MM.1S (cell line): Measurements from ENCODE around the gene ZNF638.

Experiments
- DNase-seq: peaks from one replicate; pipeline ENCODE4 v3.0.0-alpha.2; 2015
- H2AFZ ChIP-seq: fragments of 300-600 bp; sonication (generic); 2 replicates; pipeline ENCODE4 v1.6.0; 2016; ENCODE audit warnings: antibody characterized with exemption, low read length
- H3F3A ChIP-seq: fragments of 300-600 bp; sonication (generic); 2 replicates; pipeline ENCODE4 v1.6.1; 2016; ENCODE audit warnings: mild to moderate bottlenecking, antibody characterized with exemption, low read length, moderate library complexity, mixed read lengths; ENCODE audit not compliant: insufficient read depth
- H3K27ac ChIP-seq: fragments of 300-600 bp; sonication (generic); 2 replicates; pipeline ENCODE4 v1.5.1; 2016; ENCODE audit warnings: mild to moderate bottlenecking, low read length
- H3K27me3 ChIP-seq: fragments of 300-600 bp; sonication (generic); replicated peaks from 2 replicates; pipeline ENCODE4 v1.6.0; 2016; ENCODE audit warnings: low read length; ENCODE audit not compliant: insufficient read depth
- H3K36me3 ChIP-seq: fragments of 300-600 bp; sonication (generic); replicated peaks from 2 replicates; pipeline ENCODE4 v1.6.1; 2016; ENCODE audit warnings: mild to moderate bottlenecking, low read length, mixed read lengths; ENCODE audit not compliant: insufficient read depth
- H3K4me1 ChIP-seq: fragments of 300-600 bp; sonication (generic); 2 replicates; pipeline ENCODE4 v1.6.1; 2016; ENCODE audit warnings: low read length, mixed read lengths
- H3K4me2 ChIP-seq: fragments of 300-600 bp; sonication (generic); 2 replicates; pipeline ENCODE4 v1.6.0; 2016; ENCODE audit warnings: low read depth, low read length
- H3K4me3 ChIP-seq: fragments of 300-600 bp; sonication (generic); 2 replicates; pipeline ENCODE4 v1.5.1; 2016; ENCODE audit warnings: low read length, mixed read lengths
- H3K79me2 ChIP-seq: fragments of 300-600 bp; sonication (generic); 2 replicates; pipeline ENCODE4 v1.6.1; 2016; ENCODE audit warnings: mixed run types, low read length, mixed read lengths
- H3K9ac ChIP-seq: fragments of 300-600 bp; sonication (generic); 2 replicates; pipeline ENCODE4 v1.6.1; 2016; ENCODE audit warnings: low read length, mixed read lengths
- H3K9me2 ChIP-seq: fragments of 300-600 bp; sonication (generic); replicated peaks from 2 replicates; pipeline ENCODE4 v1.6.1; 2016; ENCODE audit warnings: mild to moderate bottlenecking, low read length, mixed read lengths; ENCODE audit not compliant: insufficient read depth
- H3K9me3 ChIP-seq: fragments of 300-600 bp; sonication (generic); replicated peaks from 2 replicates; pipeline ENCODE4 v1.6.1; 2016; ENCODE audit warnings: mild to moderate bottlenecking, low read length, mixed read lengths; ENCODE audit not compliant: insufficient read depth
- H4K20me1 ChIP-seq: fragments of 300-600 bp; sonication (generic); 2 replicates; pipeline ENCODE4 v1.6.1; 2016; ENCODE audit warnings: mild to moderate bottlenecking, low read length, moderate library complexity, mixed read lengths; ENCODE audit not compliant: insufficient read depth
- EZH2 ChIP-seq: fragments of 300-600 bp; sonication (generic); optimal IDR thresholded peaks from 2 replicates; pipeline ENCODE3; 2017; ENCODE audit warnings: low read depth, mild to moderate bottlenecking, antibody characterized with exemption, low read length, mixed read lengths
- EZH2phosphoT487 ChIP-seq: fragments of 300-600 bp; sonication (generic); IDR thresholded peaks from 2 replicates; pipeline ENCODE4 v1.6.1; 2018; ENCODE audit warnings: antibody characterized with exemption, low read length
- TF ChIP-seq, protein P1 (sequence below): fragments of 300-600 bp; sonication (generic); IDR thresholded peaks from 2 replicates; pipeline ENCODE4 v1.5.1; 2016; ENCODE audit warnings: antibody characterized with exemption, low read length, mixed read lengths

The ZNF638 gene

DNA sequence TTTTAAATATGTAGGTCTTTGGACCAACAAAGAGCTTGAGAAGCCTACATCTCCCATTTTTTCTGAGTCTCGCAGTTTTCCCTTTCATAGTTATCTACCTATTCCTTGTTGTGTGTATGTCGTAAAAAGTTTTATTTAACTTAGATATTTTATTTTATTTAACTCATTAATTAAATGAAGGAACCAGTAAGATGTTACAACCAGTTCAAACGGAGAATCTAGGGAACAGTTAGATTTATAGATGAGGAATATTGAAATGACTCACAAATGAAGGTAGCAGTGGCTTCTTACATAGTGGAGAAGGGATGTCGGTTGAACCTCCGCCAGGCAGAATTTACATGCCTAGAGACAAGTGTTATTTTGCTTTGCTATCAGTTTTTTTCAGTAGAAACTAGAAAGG is 48.5 kb upstream of the ZNF638 start:
- Histone ChIP-seq H3K36me3 (no peaks in the 10 kb centered on the region), H4K20me1 (no peaks in the 10 kb centered on the region), H3K4me3 (no peak overlapping the region), H2AFZ (no peak overlapping the region), H3K4me2 (no peak overlapping the region), H3K9ac (no peak overlapping the region), H3K27me3 (no peaks in the 10 kb centered on the region), H3F3A (no peaks in the 10 kb centered on the region), H3K9me3 (no peaks in the 10 kb centered on the region), H3K4me1 (no peaks in the 10 kb centered on the region), H3K9me2 (no peaks in the 10 kb centered on the region), H3K27ac (no peak overlapping the region), H3K79me2 (peaks cover 21% of the 10 kb centered on the region)
- DNase-seq, result no peak
- TF ChIP-seq, protein P1, sequence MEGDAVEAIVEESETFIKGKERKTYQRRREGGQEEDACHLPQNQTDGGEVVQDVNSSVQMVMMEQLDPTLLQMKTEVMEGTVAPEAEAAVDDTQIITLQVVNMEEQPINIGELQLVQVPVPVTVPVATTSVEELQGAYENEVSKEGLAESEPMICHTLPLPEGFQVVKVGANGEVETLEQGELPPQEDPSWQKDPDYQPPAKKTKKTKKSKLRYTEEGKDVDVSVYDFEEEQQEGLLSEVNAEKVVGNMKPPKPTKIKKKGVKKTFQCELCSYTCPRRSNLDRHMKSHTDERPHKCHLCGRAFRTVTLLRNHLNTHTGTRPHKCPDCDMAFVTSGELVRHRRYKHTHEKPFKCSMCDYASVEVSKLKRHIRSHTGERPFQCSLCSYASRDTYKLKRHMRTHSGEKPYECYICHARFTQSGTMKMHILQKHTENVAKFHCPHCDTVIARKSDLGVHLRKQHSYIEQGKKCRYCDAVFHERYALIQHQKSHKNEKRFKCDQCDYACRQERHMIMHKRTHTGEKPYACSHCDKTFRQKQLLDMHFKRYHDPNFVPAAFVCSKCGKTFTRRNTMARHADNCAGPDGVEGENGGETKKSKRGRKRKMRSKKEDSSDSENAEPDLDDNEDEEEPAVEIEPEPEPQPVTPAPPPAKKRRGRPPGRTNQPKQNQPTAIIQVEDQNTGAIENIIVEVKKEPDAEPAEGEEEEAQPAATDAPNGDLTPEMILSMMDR, result no peak

DNA sequence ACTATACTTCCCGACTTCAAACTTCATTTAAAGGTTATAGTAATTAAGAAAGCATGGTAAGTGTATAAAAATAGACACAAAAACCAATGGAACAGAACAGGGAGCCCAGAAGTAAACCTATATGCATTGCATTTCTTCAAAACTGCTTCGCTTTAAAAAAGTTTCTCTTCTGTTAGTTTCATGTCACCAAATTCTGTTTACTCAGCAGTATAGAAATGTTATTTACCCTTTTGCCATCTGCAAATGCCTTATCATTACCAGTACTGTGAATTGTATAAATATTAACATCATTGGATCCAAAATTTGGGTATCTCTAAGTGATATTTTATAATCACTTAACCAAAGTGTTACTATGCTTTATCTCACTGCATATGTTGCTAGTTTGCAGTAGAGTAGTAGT is 45.9 kb upstream of the ZNF638 start:
- no peak overlapping the region for H3K27ac ChIP-seq
- no peaks in the 10 kb centered on the region for H3K9me3 ChIP-seq
- H3K4me2 ChIP-seq, result no peak overlapping the region
- no peak for DNase-seq
- no peaks in the 10 kb centered on the region for H3K36me3 ChIP-seq
- no peaks in the 10 kb centered on the region for H3F3A ChIP-seq
- peaks cover 6% of the 10 kb centered on the region; the same call in 1 of the 2 replicates for H3K79me2 ChIP-seq
- H4K20me1 ChIP-seq, result no peaks in the 10 kb centered on the region
- no peaks in the 10 kb centered on the region for H3K9me2 ChIP-seq
- no peaks in the 10 kb centered on the region for H3K4me1 ChIP-seq
- no peak for TF ChIP-seq EZH2phosphoT487
- TF ChIP-seq, protein P1, result no peak
- TF ChIP-seq EZH2, result no peak
- H3K9ac ChIP-seq, result no peak overlapping the region
- no peak overlapping the region for H3K4me3 ChIP-seq
- no peaks in the 10 kb centered on the region for H3K27me3 ChIP-seq
- no peak overlapping the region for H2AFZ ChIP-seq

DNA sequence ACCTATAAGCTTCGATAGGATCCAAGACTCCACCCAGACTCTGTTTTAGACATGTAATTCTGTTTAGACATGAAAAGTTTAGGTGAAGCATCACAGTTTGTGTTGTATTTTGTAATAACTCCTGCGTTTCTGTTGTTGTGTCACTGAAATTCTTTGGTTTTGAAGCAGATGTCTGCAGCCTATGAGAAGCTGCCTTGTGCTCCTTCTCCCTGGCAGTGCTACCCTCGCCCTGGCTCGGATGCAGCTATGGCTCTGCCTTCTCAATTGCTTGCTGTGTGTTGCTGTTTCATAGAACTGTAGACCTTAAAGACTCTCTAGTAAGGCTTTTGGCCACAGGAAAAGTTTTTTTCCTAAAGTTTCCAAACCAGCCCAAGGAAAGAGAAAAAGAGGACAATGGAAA is 40.2 kb upstream of the ZNF638 start:
- TF ChIP-seq EZH2phosphoT487, result no peak
- TF ChIP-seq, protein P1, result no peak
- no peak for TF ChIP-seq EZH2
- Histone ChIP-seq H3K9ac (no peak overlapping the region), H2AFZ (no peak overlapping the region), H3K4me2 (no peak overlapping the region), H3K36me3 (no peaks in the 10 kb centered on the region), H3K4me1 (no peaks in the 10 kb centered on the region), H3K4me3 (no peak overlapping the region), H3K9me3 (no peaks in the 10 kb centered on the region), H3F3A (no peaks in the 10 kb centered on the region), H3K9me2 (no peaks in the 10 kb centered on the region), H3K27me3 (no peaks in the 10 kb centered on the region), H4K20me1 (no peaks in the 10 kb centered on the region), H3K27ac (no peak overlapping the region), H3K79me2 (peaks cover 15% of the 10 kb centered on the region)
- no peak for DNase-seq
